Spleen (tissue), 7 donors: ENCODE data around the gene GMPS.

Experiments used
- CTCF ChIP-seq, 11 experiments: fragments of 200-600 bp in 7 of 11; fragments of 450-650 bp in 4 of 11; sonication (generic) in 4 of 11; IDR thresholded peaks in 8 of 11; conservative IDR thresholded peaks in 3 of 11; 1 replicate in 7 of 11; 2 replicates in 4 of 11; pipeline versions ENCODE4 v1.4.0 to v1.8.0; 2016 to 2021; ENCODE audit warnings: antibody characterized with exemption in 11 of 11, inconsistent platforms in 4 of 11, mild to moderate bottlenecking in 1 of 11
- POLR2A ChIP-seq, 3 donors: fragments of 450-650 bp; IDR thresholded peaks; one replicate each; pipeline ENCODE4 v1.5.1; 2017; ENCODE audit warnings: antibody characterized with exemption in 3 of 3, mild to moderate bottlenecking in 1 of 3
- POLR2AphosphoS5 ChIP-seq, 3 donors: sonication (generic); formaldehyde crosslinking; IDR thresholded peaks; one replicate each; pipeline ENCODE4 v1.5.1; 2017; ENCODE audit warnings: antibody characterized with exemption in 3 of 3
- donor health status: DM: no; HTN: no; CAD: no; lungs with moderate emphysema.
- donor health status: DM: no; HTN: no; CAD: no.
- donor health status: DM: no; HTN: no; CAD: no.

DNA sequence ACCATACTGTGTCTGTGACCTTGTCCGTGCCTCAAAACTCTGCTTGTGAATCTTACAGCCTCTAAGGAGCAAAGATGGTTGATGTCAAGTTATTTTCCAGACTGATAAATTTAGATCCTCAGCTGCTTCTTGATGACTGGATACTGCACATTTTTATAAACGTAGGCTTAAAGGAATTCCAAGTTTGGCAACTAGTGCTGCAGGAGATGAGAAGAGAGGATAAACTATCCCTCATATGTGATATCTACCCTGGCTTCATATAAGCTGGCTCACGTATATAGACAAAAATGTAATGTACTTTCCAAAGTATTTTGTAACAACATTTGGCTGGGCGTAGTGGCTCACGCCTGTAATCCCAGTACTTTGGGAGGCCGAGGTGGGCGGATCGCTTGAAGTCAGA lies 89.6 kb downstream of the GMPS start:
- TF ChIP-seq POLR2A (IDR thresholded peaks at IDR 0.05) (no peak), CTCF (IDR thresholded peaks at IDR 0.05 in 8 of 11, conservative IDR thresholded peaks at IDR 0.05 in 3 of 11) (no peak), POLR2AphosphoS5 (IDR thresholded peaks at IDR 0.05) (no peak)
